Neural cell (in vitro differentiated cells): ENCODE data around the gene PLEKHD1. TPM values are rescaled to one million over a fixed set of nuclear protein-coding genes. Genes with fewer than 3 reads are reported as not detected.

Experiments
- H2AFZ ChIP-seq: fragments of 200-600, 300-800 bp; sonication (generic), shearing (Covaris generic); 2 replicates; pipeline ENCODE4 v1.6.0; 2014; ENCODE audit warnings: low read depth, mild to moderate bottlenecking, antibody characterized with exemption, low read length, moderate library complexity
- H3F3A ChIP-seq: fragments of 200-600 bp; shearing (Covaris generic); 2 replicates; pipeline ENCODE4 v1.6.1; 2016; ENCODE audit warnings: mild to moderate bottlenecking, moderate library complexity, mixed read lengths, antibody characterized with exemption, low read length; ENCODE audit not compliant: insufficient read depth, poor library complexity, severe bottlenecking
- H3K27ac ChIP-seq: fragments of 200-600, 300-800 bp; sonication (generic), shearing (Covaris generic); 2 replicates; pipeline ENCODE4 v1.5.1; 2014; ENCODE audit warnings: mild to moderate bottlenecking, low read length, moderate library complexity
- H3K27me3 ChIP-seq: fragments of 300-800, 200-600 bp; sonication (generic), shearing (Covaris generic); 2 replicates; pipeline ENCODE4 v1.6.0; 2014; ENCODE audit warnings: mild to moderate bottlenecking, low read depth, low read length, moderate library complexity; ENCODE audit not compliant: insufficient read depth
- H3K36me3 ChIP-seq: fragments of 300-800, 200-600 bp; sonication (generic), shearing (Covaris generic); 2 replicates; pipeline ENCODE4 v1.5.1; 2014; ENCODE audit warnings: mild to moderate bottlenecking, antibody characterized with exemption, low read length, moderate library complexity; ENCODE audit not compliant: insufficient read depth
- H3K4me2 ChIP-seq: fragments of 300-800, 200-600 bp; sonication (generic), shearing (Covaris generic); 2 replicates; pipeline ENCODE4 v1.6.0; 2014; ENCODE audit warnings: mild to moderate bottlenecking, low read length
- H3K4me3 ChIP-seq: fragments of 300-800, 200-600 bp; sonication (generic), shearing (Covaris generic); 2 replicates; pipeline ENCODE4 v1.5.1; 2014; ENCODE audit warnings: mild to moderate bottlenecking, low read length, moderate library complexity
- H3K79me2 ChIP-seq: fragments of 200-600 bp; shearing (Covaris generic); replicated peaks from 2 replicates; pipeline ENCODE4 v1.6.0; 2014; ENCODE audit warnings: mild to moderate bottlenecking, low read length, moderate library complexity; ENCODE audit not compliant: insufficient read depth
- H3K9ac ChIP-seq: fragments of 300-800, 200-600 bp; sonication (generic), shearing (Covaris generic); 2 replicates; pipeline ENCODE4 v1.6.1; 2016; ENCODE audit warnings: mild to moderate bottlenecking, low read length, mixed read lengths
- H3K9me2 ChIP-seq: fragments of 200-600 bp; shearing (Covaris generic); 2 replicates; pipeline ENCODE4 v1.6.1; 2016; ENCODE audit warnings: mild to moderate bottlenecking, low read length, mixed read lengths; ENCODE audit not compliant: insufficient read depth
- H3K9me3 ChIP-seq: fragments of 200-600, 300-800 bp; sonication (generic), shearing (Covaris generic); 2 replicates; pipeline ENCODE4 v1.6.1; 2016; ENCODE audit warnings: mild to moderate bottlenecking, mixed run types, low read length, moderate library complexity, mixed read lengths
- H4K20me1 ChIP-seq: fragments of 200-600 bp; shearing (Covaris generic); 2 replicates; pipeline ENCODE4 v1.6.1; 2016; ENCODE audit warnings: mild to moderate bottlenecking, mixed run types; ENCODE audit not compliant: insufficient read depth
- CTCF ChIP-seq: fragments of 450-650 bp; IDR thresholded peaks from 2 replicates; pipeline ENCODE4 v1.5.1; 2014; ENCODE audit warnings: antibody characterized with exemption, mild to moderate bottlenecking, moderate library complexity; ENCODE audit not compliant: poor library complexity, severe bottlenecking
- EP300 ChIP-seq: fragments of 450-650 bp; conservative IDR thresholded peaks from 2 replicates; pipeline ENCODE4 v1.6.1; 2014; ENCODE audit warnings: antibody characterized with exemption, mild to moderate bottlenecking, moderate library complexity; ENCODE audit not compliant: poor library complexity, severe bottlenecking
- EZH2 ChIP-seq: fragments of 200-600, 300-800 bp; shearing (Covaris generic), sonication (generic); IDR thresholded peaks from 2 replicates; pipeline ENCODE4 v1.6.1; 2014; ENCODE audit warnings: antibody characterized with exemption, low read length, borderline replicate concordance, mild to moderate bottlenecking; ENCODE audit not compliant: insufficient read depth, poor library complexity, severe bottlenecking
- MXI1 ChIP-seq: fragments of 450-650 bp; conservative IDR thresholded peaks from 2 replicates; pipeline ENCODE4 v1.6.1; 2014; ENCODE audit warnings: antibody characterized with exemption, mild to moderate bottlenecking; ENCODE audit not compliant: poor library complexity, severe bottlenecking
- POLR2AphosphoS5 ChIP-seq: IDR thresholded peaks from 2 replicates; pipeline ENCODE4 v1.6.1; 2012
- RAD21 ChIP-seq: fragments of 450-650 bp; conservative IDR thresholded peaks from 2 replicates; pipeline ENCODE4 v1.6.1; 2014; ENCODE audit warnings: antibody characterized with exemption, mild to moderate bottlenecking, moderate library complexity
- REST ChIP-seq: IDR thresholded peaks from 2 replicates; pipeline ENCODE4 v1.6.1; 2012; ENCODE audit warnings: borderline replicate concordance
- SMC3 ChIP-seq: fragments of 450-650 bp; conservative IDR thresholded peaks from 2 replicates; pipeline ENCODE4 v1.6.1; 2014; ENCODE audit warnings: antibody characterized with exemption, mild to moderate bottlenecking, moderate library complexity; ENCODE audit not compliant: poor library complexity
- TAF1 ChIP-seq: IDR thresholded peaks from 2 replicates; pipeline ENCODE4 v1.6.1; 2012; ENCODE audit warnings: low read depth
- polyA plus RNA-seq: library from polyadenylated mRNA; depleted of rRNA; stranded (reverse); fragments of >200 nt; gene quantifications from 2 replicates; pipeline ENCODE4 v1.2.3, GENCODE V29; 2014

The PLEKHD1 gene
- polyA plus RNA-seq, 1 donor from 2014 or later, result 0.52 TPM

- Histone ChIP-seq H4K20me1 (no peaks in the 10 kb centered on the region), H3K36me3 (no peaks in the 10 kb centered on the region), H3K27ac (no peak overlapping the region), H3K4me2 (no peak overlapping the region), H3F3A (no peaks in the 10 kb centered on the region), H3K79me2 (no peaks in the 10 kb centered on the region), H3K9ac (no peak overlapping the region), H3K9me2 (no peaks in the 10 kb centered on the region), H3K9me3 (no peaks in the 10 kb centered on the region), H3K27me3 (no peaks in the 10 kb centered on the region), H2AFZ (no peak overlapping the region), H3K4me3 (no peak overlapping the region)
- TF ChIP-seq SMC3 (no peak), RAD21 (no peak), MXI1 (no peak), EP300 (no peak), REST (no peak), EZH2 (no peak), CTCF (no peak), POLR2AphosphoS5 (no peak), TAF1 (no peak)
These were observed 43.1 kb downstream of the PLEKHD1 start for GRCh38 chr14:69527635-69528034.

- H3K9ac ChIP-seq, result no peak overlapping the region
- no peaks in the 10 kb centered on the region for H3K9me3 ChIP-seq
- no peaks in the 10 kb centered on the region for H3K9me2 ChIP-seq
- TF ChIP-seq SMC3 (no peak), EZH2 (no peak), TAF1 (no peak), POLR2AphosphoS5 (no peak), MXI1 (no peak), EP300 (no peak), RAD21 (no peak)
- no peak overlapping the region for H3K27ac ChIP-seq
- H4K20me1 ChIP-seq, result no peaks in the 10 kb centered on the region
- H3K27me3 ChIP-seq, result no peaks in the 10 kb centered on the region
- H3K36me3 ChIP-seq, result no peaks in the 10 kb centered on the region
- H2AFZ ChIP-seq, result no peak overlapping the region
- no peaks in the 10 kb centered on the region for H3K79me2 ChIP-seq
- H3F3A ChIP-seq, result no peaks in the 10 kb centered on the region
- no peak overlapping the region for H3K4me3 ChIP-seq
- H3K4me2 ChIP-seq, result no peak overlapping the region
These were observed 43.6 kb downstream of the PLEKHD1 start for GRCh38 chr14:69528143-69528542.
